Neural cell (in vitro differentiated cells): ENCODE data around the gene MTMR12. TPM values are rescaled to one million over a fixed set of nuclear protein-coding genes. Genes with fewer than 3 reads are reported as not detected.

ENCODE experiments used
- H2AFZ ChIP-seq: fragments of 200-600, 300-800 bp; sonication (generic), shearing (Covaris generic); 2 replicates; pipeline ENCODE4 v1.6.0; 2014; ENCODE audit warnings: low read depth, mild to moderate bottlenecking, antibody characterized with exemption, low read length, moderate library complexity
- H3F3A ChIP-seq: fragments of 200-600 bp; shearing (Covaris generic); 2 replicates; pipeline ENCODE4 v1.6.1; 2016; ENCODE audit warnings: mild to moderate bottlenecking, moderate library complexity, mixed read lengths, antibody characterized with exemption, low read length; ENCODE audit not compliant: insufficient read depth, poor library complexity, severe bottlenecking
- H3K27ac ChIP-seq: fragments of 200-600, 300-800 bp; sonication (generic), shearing (Covaris generic); 2 replicates; pipeline ENCODE4 v1.5.1; 2014; ENCODE audit warnings: mild to moderate bottlenecking, low read length, moderate library complexity
- H3K27me3 ChIP-seq: fragments of 300-800, 200-600 bp; sonication (generic), shearing (Covaris generic); 2 replicates; pipeline ENCODE4 v1.6.0; 2014; ENCODE audit warnings: mild to moderate bottlenecking, low read depth, low read length, moderate library complexity; ENCODE audit not compliant: insufficient read depth
- H3K36me3 ChIP-seq: fragments of 300-800, 200-600 bp; sonication (generic), shearing (Covaris generic); 2 replicates; pipeline ENCODE4 v1.5.1; 2014; ENCODE audit warnings: mild to moderate bottlenecking, antibody characterized with exemption, low read length, moderate library complexity; ENCODE audit not compliant: insufficient read depth
- H3K4me2 ChIP-seq: fragments of 300-800, 200-600 bp; sonication (generic), shearing (Covaris generic); 2 replicates; pipeline ENCODE4 v1.6.0; 2014; ENCODE audit warnings: mild to moderate bottlenecking, low read length
- H3K4me3 ChIP-seq: fragments of 300-800, 200-600 bp; sonication (generic), shearing (Covaris generic); 2 replicates; pipeline ENCODE4 v1.5.1; 2014; ENCODE audit warnings: mild to moderate bottlenecking, low read length, moderate library complexity
- H3K79me2 ChIP-seq: fragments of 200-600 bp; shearing (Covaris generic); replicated peaks from 2 replicates; pipeline ENCODE4 v1.6.0; 2014; ENCODE audit warnings: mild to moderate bottlenecking, low read length, moderate library complexity; ENCODE audit not compliant: insufficient read depth
- H3K9ac ChIP-seq: fragments of 300-800, 200-600 bp; sonication (generic), shearing (Covaris generic); 2 replicates; pipeline ENCODE4 v1.6.1; 2016; ENCODE audit warnings: mild to moderate bottlenecking, low read length, mixed read lengths
- H3K9me2 ChIP-seq: fragments of 200-600 bp; shearing (Covaris generic); 2 replicates; pipeline ENCODE4 v1.6.1; 2016; ENCODE audit warnings: mild to moderate bottlenecking, low read length, mixed read lengths; ENCODE audit not compliant: insufficient read depth
- H3K9me3 ChIP-seq: fragments of 200-600, 300-800 bp; sonication (generic), shearing (Covaris generic); 2 replicates; pipeline ENCODE4 v1.6.1; 2016; ENCODE audit warnings: mild to moderate bottlenecking, mixed run types, low read length, moderate library complexity, mixed read lengths
- H4K20me1 ChIP-seq: fragments of 200-600 bp; shearing (Covaris generic); 2 replicates; pipeline ENCODE4 v1.6.1; 2016; ENCODE audit warnings: mild to moderate bottlenecking, mixed run types; ENCODE audit not compliant: insufficient read depth
- EP300 ChIP-seq: fragments of 450-650 bp; conservative IDR thresholded peaks from 2 replicates; pipeline ENCODE4 v1.6.1; 2014; ENCODE audit warnings: antibody characterized with exemption, mild to moderate bottlenecking, moderate library complexity; ENCODE audit not compliant: poor library complexity, severe bottlenecking
- EZH2 ChIP-seq: fragments of 200-600, 300-800 bp; shearing (Covaris generic), sonication (generic); IDR thresholded peaks from 2 replicates; pipeline ENCODE4 v1.6.1; 2014; ENCODE audit warnings: antibody characterized with exemption, low read length, borderline replicate concordance, mild to moderate bottlenecking; ENCODE audit not compliant: insufficient read depth, poor library complexity, severe bottlenecking
- MXI1 ChIP-seq: fragments of 450-650 bp; conservative IDR thresholded peaks from 2 replicates; pipeline ENCODE4 v1.6.1; 2014; ENCODE audit warnings: antibody characterized with exemption, mild to moderate bottlenecking; ENCODE audit not compliant: poor library complexity, severe bottlenecking
- POLR2AphosphoS5 ChIP-seq: IDR thresholded peaks from 2 replicates; pipeline ENCODE4 v1.6.1; 2012
- RAD21 ChIP-seq: fragments of 450-650 bp; conservative IDR thresholded peaks from 2 replicates; pipeline ENCODE4 v1.6.1; 2014; ENCODE audit warnings: antibody characterized with exemption, mild to moderate bottlenecking, moderate library complexity
- SMC3 ChIP-seq: fragments of 450-650 bp; conservative IDR thresholded peaks from 2 replicates; pipeline ENCODE4 v1.6.1; 2014; ENCODE audit warnings: antibody characterized with exemption, mild to moderate bottlenecking, moderate library complexity; ENCODE audit not compliant: poor library complexity
- TAF1 ChIP-seq: IDR thresholded peaks from 2 replicates; pipeline ENCODE4 v1.6.1; 2012; ENCODE audit warnings: low read depth
- polyA plus RNA-seq: library from polyadenylated mRNA; depleted of rRNA; stranded (reverse); fragments of >200 nt; gene quantifications from 2 replicates; pipeline ENCODE4 v1.2.3, GENCODE V29; 2014
- TF ChIP-seq, protein P1 (sequence below): IDR thresholded peaks from 2 replicates; pipeline ENCODE4 v1.6.1; 2012; ENCODE audit warnings: borderline replicate concordance
- TF ChIP-seq, protein P2 (sequence below): fragments of 450-650 bp; IDR thresholded peaks from 2 replicates; pipeline ENCODE4 v1.5.1; 2014; ENCODE audit warnings: antibody characterized with exemption, mild to moderate bottlenecking, moderate library complexity; ENCODE audit not compliant: poor library complexity, severe bottlenecking

MTMR12 gene
- polyA plus RNA-seq, 1 donor from 2014 or later, result 13.5 TPM

DNA sequence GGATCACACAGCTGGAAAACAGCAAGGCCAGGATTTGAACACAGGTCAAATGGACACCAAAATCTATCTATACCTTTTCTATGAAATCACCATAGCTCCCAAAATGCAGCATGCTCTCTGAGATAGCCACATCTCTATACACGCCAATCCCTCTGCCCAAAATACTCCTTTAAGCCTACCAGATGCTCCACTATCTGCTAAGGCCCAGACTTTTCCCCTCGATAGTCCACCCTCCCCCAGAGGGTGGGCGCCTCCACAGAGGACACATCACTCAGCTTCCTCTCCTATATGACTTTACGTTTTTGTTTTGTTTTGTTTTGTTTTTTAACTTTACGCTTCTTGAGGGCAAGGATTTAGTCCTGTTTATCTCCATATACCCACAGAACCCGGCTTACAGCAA lies 46.8 kb downstream of the MTMR12 start:
- peaks cover 13% of the 10 kb centered on the region for H3K36me3 ChIP-seq
- TF ChIP-seq, protein P1, sequence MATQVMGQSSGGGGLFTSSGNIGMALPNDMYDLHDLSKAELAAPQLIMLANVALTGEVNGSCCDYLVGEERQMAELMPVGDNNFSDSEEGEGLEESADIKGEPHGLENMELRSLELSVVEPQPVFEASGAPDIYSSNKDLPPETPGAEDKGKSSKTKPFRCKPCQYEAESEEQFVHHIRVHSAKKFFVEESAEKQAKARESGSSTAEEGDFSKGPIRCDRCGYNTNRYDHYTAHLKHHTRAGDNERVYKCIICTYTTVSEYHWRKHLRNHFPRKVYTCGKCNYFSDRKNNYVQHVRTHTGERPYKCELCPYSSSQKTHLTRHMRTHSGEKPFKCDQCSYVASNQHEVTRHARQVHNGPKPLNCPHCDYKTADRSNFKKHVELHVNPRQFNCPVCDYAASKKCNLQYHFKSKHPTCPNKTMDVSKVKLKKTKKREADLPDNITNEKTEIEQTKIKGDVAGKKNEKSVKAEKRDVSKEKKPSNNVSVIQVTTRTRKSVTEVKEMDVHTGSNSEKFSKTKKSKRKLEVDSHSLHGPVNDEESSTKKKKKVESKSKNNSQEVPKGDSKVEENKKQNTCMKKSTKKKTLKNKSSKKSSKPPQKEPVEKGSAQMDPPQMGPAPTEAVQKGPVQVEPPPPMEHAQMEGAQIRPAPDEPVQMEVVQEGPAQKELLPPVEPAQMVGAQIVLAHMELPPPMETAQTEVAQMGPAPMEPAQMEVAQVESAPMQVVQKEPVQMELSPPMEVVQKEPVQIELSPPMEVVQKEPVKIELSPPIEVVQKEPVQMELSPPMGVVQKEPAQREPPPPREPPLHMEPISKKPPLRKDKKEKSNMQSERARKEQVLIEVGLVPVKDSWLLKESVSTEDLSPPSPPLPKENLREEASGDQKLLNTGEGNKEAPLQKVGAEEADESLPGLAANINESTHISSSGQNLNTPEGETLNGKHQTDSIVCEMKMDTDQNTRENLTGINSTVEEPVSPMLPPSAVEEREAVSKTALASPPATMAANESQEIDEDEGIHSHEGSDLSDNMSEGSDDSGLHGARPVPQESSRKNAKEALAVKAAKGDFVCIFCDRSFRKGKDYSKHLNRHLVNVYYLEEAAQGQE, result no peak
- TF ChIP-seq SMC3 (no peak), MXI1 (no peak), RAD21 (no peak), EZH2 (no peak), TAF1 (no peak), POLR2AphosphoS5 (no peak), EP300 (no peak)
- TF ChIP-seq, protein P2, sequence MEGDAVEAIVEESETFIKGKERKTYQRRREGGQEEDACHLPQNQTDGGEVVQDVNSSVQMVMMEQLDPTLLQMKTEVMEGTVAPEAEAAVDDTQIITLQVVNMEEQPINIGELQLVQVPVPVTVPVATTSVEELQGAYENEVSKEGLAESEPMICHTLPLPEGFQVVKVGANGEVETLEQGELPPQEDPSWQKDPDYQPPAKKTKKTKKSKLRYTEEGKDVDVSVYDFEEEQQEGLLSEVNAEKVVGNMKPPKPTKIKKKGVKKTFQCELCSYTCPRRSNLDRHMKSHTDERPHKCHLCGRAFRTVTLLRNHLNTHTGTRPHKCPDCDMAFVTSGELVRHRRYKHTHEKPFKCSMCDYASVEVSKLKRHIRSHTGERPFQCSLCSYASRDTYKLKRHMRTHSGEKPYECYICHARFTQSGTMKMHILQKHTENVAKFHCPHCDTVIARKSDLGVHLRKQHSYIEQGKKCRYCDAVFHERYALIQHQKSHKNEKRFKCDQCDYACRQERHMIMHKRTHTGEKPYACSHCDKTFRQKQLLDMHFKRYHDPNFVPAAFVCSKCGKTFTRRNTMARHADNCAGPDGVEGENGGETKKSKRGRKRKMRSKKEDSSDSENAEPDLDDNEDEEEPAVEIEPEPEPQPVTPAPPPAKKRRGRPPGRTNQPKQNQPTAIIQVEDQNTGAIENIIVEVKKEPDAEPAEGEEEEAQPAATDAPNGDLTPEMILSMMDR, result no peak

DNA sequence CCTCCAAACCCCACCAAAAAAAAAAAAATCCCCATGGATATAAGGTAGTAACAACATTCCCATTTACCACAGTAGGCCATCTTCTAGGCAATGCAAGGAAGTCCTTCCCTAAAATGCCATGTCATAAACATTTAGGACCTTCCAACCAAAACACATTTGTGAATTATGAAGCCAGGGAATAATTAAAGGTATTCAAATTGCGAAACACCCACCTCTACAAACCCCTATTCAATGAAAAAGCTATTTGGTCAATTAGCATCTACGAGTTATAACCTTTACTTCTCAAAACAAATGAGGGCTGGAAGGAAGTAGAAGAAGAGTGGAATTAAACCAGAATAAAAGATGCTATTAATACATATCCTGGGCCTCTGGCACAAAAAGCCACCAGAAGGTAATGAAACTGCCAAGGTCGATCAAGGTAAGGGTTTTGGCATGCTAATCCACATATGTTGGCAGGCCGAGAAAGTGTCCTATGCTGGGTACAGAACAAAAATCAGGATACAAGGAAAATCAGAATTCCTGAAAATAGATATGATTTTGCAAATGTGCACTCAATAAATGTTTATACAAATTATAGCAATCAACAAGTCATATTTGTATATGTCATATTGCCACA lies 47.7 kb downstream of the MTMR12 start:
- no peaks in the 10 kb centered on the region for H3F3A ChIP-seq
- H3K9ac ChIP-seq, result no peak overlapping the region
- no peak overlapping the region for H2AFZ ChIP-seq
- no peaks in the 10 kb centered on the region for H3K79me2 ChIP-seq
- H3K27ac ChIP-seq, result no peak overlapping the region
- no peaks in the 10 kb centered on the region for H3K9me2 ChIP-seq
- no peak overlapping the region for H3K4me2 ChIP-seq
- H4K20me1 ChIP-seq, result no peaks in the 10 kb centered on the region
- H3K4me3 ChIP-seq, result no peak overlapping the region
- peaks cover 13% of the 10 kb centered on the region for H3K36me3 ChIP-seq
- no peaks in the 10 kb centered on the region for H3K27me3 ChIP-seq
- no peaks in the 10 kb centered on the region for H3K9me3 ChIP-seq
- TF ChIP-seq MXI1, result no peak
- TF ChIP-seq, protein P1, result no peak
- no peak for TF ChIP-seq EP300
- no peak for TF ChIP-seq POLR2AphosphoS5
- no peak for TF ChIP-seq RAD21
- TF ChIP-seq EZH2, result no peak
- TF ChIP-seq, protein P2, result no peak
- no peak for TF ChIP-seq SMC3
- TF ChIP-seq TAF1, result no peak

More for the DNA sequence above, 46.8 kb downstream of the MTMR12 start:
- Histone ChIP-seq H2AFZ (no peak overlapping the region), H3K9me3 (no peaks in the 10 kb centered on the region), H3K27ac (no peak overlapping the region), H3K79me2 (no peaks in the 10 kb centered on the region), H3K4me2 (no peak overlapping the region), H3K4me3 (no peak overlapping the region), H3K9me2 (no peaks in the 10 kb centered on the region), H3K9ac (no peak overlapping the region), H4K20me1 (no peaks in the 10 kb centered on the region), H3F3A (no peaks in the 10 kb centered on the region), H3K27me3 (no peaks in the 10 kb centered on the region)
